Stimulated activated CD4-positive, alpha-beta T cell treated with anti-CD3 and anti-CD28 coated beads, Interleukin-4, amount 100 ng/mL, for 4 hours (primary cell): ENCODE measurements around the gene LRMDA.

Experiments used
- DNase-seq, 2 experiments: peaks; one replicate each; pipeline ENCODE4 v3.0.0-alpha.2; 2020

Gene LRMDA

GRCh38 chr10:76397181-76398042, 966.0 kb downstream of the LRMDA start:
- DNase-seq: no peak

GRCh38 chr10:76398043-76398710, 966.8 kb downstream of the LRMDA start:
- DNase-seq: no peak

- DNase-seq: no peak
Observed at GRCh38 chr10:76399226-76399625, 967.8 kb downstream of the LRMDA start.

- no peak for DNase-seq
Observed at GRCh38 chr10:76401006-76401405, 969.6 kb downstream of the LRMDA start.

GRCh38 chr10:76403912-76404311, 972.5 kb downstream of the LRMDA start:
- DNase-seq: no peak

GRCh38 chr10:76404531-76404930, 973.1 kb downstream of the LRMDA start:
- no peak for DNase-seq

GRCh38 chr10:76405922-76406321, 974.5 kb downstream of the LRMDA start:
- no peak for DNase-seq

GRCh38 chr10:76408646-76409045, 977.2 kb downstream of the LRMDA start:
- no peak for DNase-seq

GRCh38 chr10:76411729-76412435, 980.5 kb downstream of the LRMDA start:
- DNase-seq: no peak

- no peak for DNase-seq
Observed at GRCh38 chr10:76415554-76415953, 984.1 kb downstream of the LRMDA start.

- no peak for DNase-seq
Observed at GRCh38 chr10:76416642-76417041, 985.2 kb downstream of the LRMDA start.

- no peak for DNase-seq
Observed at GRCh38 chr10:76420725-76421124, 989.3 kb downstream of the LRMDA start.

- DNase-seq: no peak
Observed at GRCh38 chr10:76422769-76423168, 991.3 kb downstream of the LRMDA start.

GRCh38 chr10:76428551-76429367, 997.3 kb downstream of the LRMDA start:
- no peak for DNase-seq

GRCh38 chr10:76429368-76430060, 998.1 kb downstream of the LRMDA start:
- no peak for DNase-seq

GRCh38 chr10:76430061-76430645, 998.7 kb downstream of the LRMDA start:
- no peak for DNase-seq

- DNase-seq: no peak
Observed at GRCh38 chr10:76432016-76433012, 1000.9 kb downstream of the LRMDA start.

- DNase-seq: no peak
Observed at GRCh38 chr10:76433161-76434005, 1002.0 kb downstream of the LRMDA start.

GRCh38 chr10:76435157-76435556, 1003.7 kb downstream of the LRMDA start:
- no peak for DNase-seq
